Heart right ventricle (tissue), 16 donors: ENCODE results near the gene CNTNAP4. TPM values are rescaled to one million over a fixed set of nuclear protein-coding genes. Genes with fewer than 3 reads are reported as not detected.

ENCODE experiments used
- ATAC-seq, 8 donors: fragments of 200-7000 bp; cut with Tn5 transposase; one replicate each; pipeline ENCODE4 v1.9.1; 2020; ENCODE audit warnings: mild to moderate bottlenecking in 8 of 8, moderate library complexity in 8 of 8, moderate number of reproducible peaks in 1 of 8
- DNase-seq, 2 donors: peaks; one replicate each; pipeline ENCODE4 v3.0.0-alpha.2; 2020
- H3K27ac ChIP-seq, 10 donors: fragments of 200-600 bp; sonication (generic) in 2 of 10; one replicate each; pipeline versions ENCODE4 v1.5.0 to v1.8.0; 2020 to 2022; ENCODE audit warnings: mild to moderate bottlenecking in 3 of 10
- H3K27me3 ChIP-seq, 7 donors: fragments of 200-600 bp; one replicate each; pipeline ENCODE4 v1.8.0; 2021 to 2022; ENCODE audit warnings: mild to moderate bottlenecking in 2 of 7
- H3K36me3 ChIP-seq, 9 donors: fragments of 200-600 bp; sonication (generic) in 1 of 9; one replicate each; pipeline versions ENCODE4 v1.5.0 to v1.8.0; 2020 to 2022; ENCODE audit warnings: mild to moderate bottlenecking in 2 of 9
- H3K4me1 ChIP-seq, 9 donors: fragments of 200-600 bp; sonication (generic) in 1 of 9; one replicate each; pipeline versions ENCODE4 v1.5.0 to v1.8.0; 2020 to 2022; ENCODE audit warnings: mild to moderate bottlenecking in 4 of 9
- H3K4me3 ChIP-seq, 10 donors: fragments of 200-600 bp; sonication (generic) in 2 of 10; one replicate each; pipeline versions ENCODE4 v1.5.0 to v1.8.0; 2020 to 2022; ENCODE audit warnings: mild to moderate bottlenecking in 7 of 10, moderate library complexity in 2 of 10
- H3K9me3 ChIP-seq, 11 donors: fragments of 200-600 bp in 10 of 11; sonication (generic) in 2 of 11; one replicate each; pipeline versions ENCODE4 v1.5.0 to v1.8.0; 2013 to 2022; ENCODE audit warnings: mild to moderate bottlenecking in 2 of 11, control low read depth in 1 of 11, moderate library complexity in 1 of 11
- WGBS, 2 donors: extraction: QIAGEN DNeasy Blood & Tissue Kit; methylation state at CpG; one replicate each; pipeline ENCODE4 v1.1.7; 2013; ENCODE audit warnings: inconsistent platforms in 1 of 2; 5-methylcytosine and 5-hydroxymethylcytosine counted together
- intact Hi-C, 10 donors: fragments of 100-400 bp; cut with DNase I; formaldehyde crosslinking; loops; one replicate each; pipeline versions ENCODE4 v1.11.1 to v1.14.2; 2022
- polyA plus RNA-seq, 2 donors: library from polyadenylated mRNA; stranded (reverse); fragments of 200-250 nt; gene quantifications; one replicate each; pipeline ENCODE4 v1.2.3, GENCODE V29; 2013
- total RNA-seq, 10 donors: library from RNA; stranded (reverse); fragmentation: NEBNext Ultra II Directional in 3 of 10; extraction: Animal tissue kit (Norgen Biotek cat#: 25700) in 3 of 10; gene quantifications; one replicate each; pipeline versions ENCODE4 v1.2.1 to v1.2.4, GENCODE V29; 2021 to 2023
- TF ChIP-seq, protein P1 (sequence below), 9 donors: fragments of 200-600 bp; sonication (generic) in 2 of 9; IDR thresholded peaks; one replicate each; pipeline versions ENCODE4 v1.5.0 to v1.8.0; 2021 to 2022; ENCODE audit warnings: antibody characterized with exemption in 9 of 9, mild to moderate bottlenecking in 5 of 9, moderate library complexity in 1 of 9
- donor health status: Arrhythmogenic right ventricular cardiomyopathy.
- donor health status: ischemic (EF 13 %, LVEDD 7.1; RV severe dilation, severe dysfunction).
- donor health status: healthy with polysubstance abuse.
- donor health status: DM: no; HTN: yes; CAD: no.
- donor health status: DM: no; HTN: no; CAD: no.
- donor health status: ischemic (EF 25% LVEDD 6.9; RV normal size, moderate dysfunction).
- donor health status: ischemic (EF 25% LVEDD 5.7; RV mildly dilated, moderate dysfunction).
- donor health status: healthy.
- donor health status: DM: yes; HTN: yes; CAD: no.
- donor health status: Ischemic cardiomyopathy.
- donor health status: ischemic (EF 35%, LVEDD 5.7; RV mildly dilated, moderate dysfunction).
- donor health status: nonischemic (EF 11% LVEDD 7.7; RV severe dilation, severe dysfunction).
- donor health status: DM: yes; HTN: yes; CAD: no.
- donor health status: PGD.
- donor health status: ischemic (EF 29% LVEDD 5.4; RV normal size, mild dysfunction).
- donor health status: nonischemic (EF 23%, LVEDD 6.1; RV moderate dilation, normal function).

CNTNAP4 gene
- total and polyA plus RNA-seq, 12 donors = not detected

DNA sequence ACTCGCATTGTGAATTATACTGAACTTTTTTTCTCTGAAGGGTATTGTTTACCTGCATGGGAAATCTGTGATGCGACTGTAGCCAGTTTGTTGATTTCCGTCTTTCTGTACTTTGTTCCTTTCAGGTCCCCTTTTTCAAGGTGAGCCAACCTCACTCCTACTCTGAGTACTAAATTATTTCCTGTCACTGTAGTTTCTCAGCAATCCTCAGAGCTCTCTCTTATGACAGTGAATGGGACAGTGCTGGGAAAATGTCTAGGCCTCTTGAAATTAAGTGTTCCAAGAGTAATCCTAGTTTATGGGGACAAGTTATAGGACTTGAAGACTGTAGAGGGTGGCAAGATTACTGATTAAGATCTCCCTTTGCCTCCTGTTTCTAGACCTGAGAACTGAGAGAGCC lies 167.6 kb downstream of the CNTNAP4 start:
- DNase-seq (no peak), ATAC-seq (no peak)
- Histone ChIP-seq H3K4me3 (no peak overlapping the region), H3K9me3 (no peaks in the 10 kb centered on the region), H3K4me1 (no peaks in the 10 kb centered on the region), H3K27ac (no peak overlapping the region), H3K27me3 (no peaks in the 10 kb centered on the region), H3K36me3 (no peaks in the 10 kb centered on the region)
- TF ChIP-seq, protein P1, sequence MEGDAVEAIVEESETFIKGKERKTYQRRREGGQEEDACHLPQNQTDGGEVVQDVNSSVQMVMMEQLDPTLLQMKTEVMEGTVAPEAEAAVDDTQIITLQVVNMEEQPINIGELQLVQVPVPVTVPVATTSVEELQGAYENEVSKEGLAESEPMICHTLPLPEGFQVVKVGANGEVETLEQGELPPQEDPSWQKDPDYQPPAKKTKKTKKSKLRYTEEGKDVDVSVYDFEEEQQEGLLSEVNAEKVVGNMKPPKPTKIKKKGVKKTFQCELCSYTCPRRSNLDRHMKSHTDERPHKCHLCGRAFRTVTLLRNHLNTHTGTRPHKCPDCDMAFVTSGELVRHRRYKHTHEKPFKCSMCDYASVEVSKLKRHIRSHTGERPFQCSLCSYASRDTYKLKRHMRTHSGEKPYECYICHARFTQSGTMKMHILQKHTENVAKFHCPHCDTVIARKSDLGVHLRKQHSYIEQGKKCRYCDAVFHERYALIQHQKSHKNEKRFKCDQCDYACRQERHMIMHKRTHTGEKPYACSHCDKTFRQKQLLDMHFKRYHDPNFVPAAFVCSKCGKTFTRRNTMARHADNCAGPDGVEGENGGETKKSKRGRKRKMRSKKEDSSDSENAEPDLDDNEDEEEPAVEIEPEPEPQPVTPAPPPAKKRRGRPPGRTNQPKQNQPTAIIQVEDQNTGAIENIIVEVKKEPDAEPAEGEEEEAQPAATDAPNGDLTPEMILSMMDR (IDR thresholded peaks at IDR 0.05) = no peak
- intact Hi-C loops = no loop called here
- 52 to 54% methylated on average over 3 of the region's 3 CpGs for WGBS, 2 donors

DNA sequence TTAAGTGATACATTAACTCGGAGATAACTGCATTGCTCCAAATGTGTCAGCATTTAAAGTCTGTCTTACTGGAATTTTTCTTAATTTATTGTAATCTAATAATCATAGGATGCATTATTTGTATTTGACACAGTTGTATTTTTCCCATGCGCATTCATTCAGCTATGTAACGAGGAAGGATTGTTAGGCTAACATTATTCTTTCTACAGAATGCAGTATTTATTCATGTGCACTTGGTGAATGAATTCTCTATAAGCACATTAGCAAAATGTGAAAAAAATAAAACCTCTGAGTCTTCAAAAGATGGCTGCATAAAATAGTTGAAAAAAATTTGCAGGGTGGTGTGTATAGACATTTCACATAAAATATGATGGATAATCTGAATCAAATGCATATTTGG lies 168.6 kb downstream of the CNTNAP4 start:
- 85 to 87% methylated on average over 3 of the region's 3 CpGs for WGBS, 2 donors
- ATAC-seq (no peak), DNase-seq (no peak)
- Histone ChIP-seq H3K27me3 (no peaks in the 10 kb centered on the region), H3K27ac (no peak overlapping the region), H3K9me3 (no peaks in the 10 kb centered on the region), H3K4me1 (no peaks in the 10 kb centered on the region), H3K36me3 (no peaks in the 10 kb centered on the region), H3K4me3 (no peak overlapping the region)
- intact Hi-C loops = no loop called here
- TF ChIP-seq, protein P1 (IDR thresholded peaks at IDR 0.05) = no peak

DNA sequence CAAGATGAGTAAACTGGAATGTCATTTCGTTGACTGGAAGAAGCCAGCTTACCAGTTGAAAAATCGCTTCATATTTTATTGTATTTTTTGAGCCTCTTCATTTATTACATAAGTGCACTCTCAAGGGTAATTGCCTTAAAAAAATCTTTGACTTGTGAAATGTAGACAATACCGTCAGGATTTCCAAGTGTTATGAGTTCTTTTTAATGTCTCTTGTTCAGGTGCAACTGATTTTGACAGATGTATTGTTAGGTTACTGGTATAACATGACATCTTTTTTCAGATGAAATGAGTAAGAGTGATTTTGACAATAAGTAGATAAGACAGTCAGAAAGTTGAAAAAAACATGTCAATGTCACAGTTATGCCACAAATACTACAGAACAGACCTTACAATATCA lies 169.1 kb downstream of the CNTNAP4 start:
- Histone ChIP-seq H3K27me3 (no peaks in the 10 kb centered on the region), H3K4me1 (no peaks in the 10 kb centered on the region), H3K9me3 (no peaks in the 10 kb centered on the region), H3K36me3 (no peaks in the 10 kb centered on the region), H3K27ac (no peak overlapping the region), H3K4me3 (no peak overlapping the region)
- ATAC-seq (no peak), DNase-seq (no peak)
- TF ChIP-seq, protein P1 (IDR thresholded peaks at IDR 0.05) = no peak
- intact Hi-C loops = no loop called here
- 47 to 61% methylated on average over 3 of the region's 3 CpGs for WGBS, 2 donors

DNA sequence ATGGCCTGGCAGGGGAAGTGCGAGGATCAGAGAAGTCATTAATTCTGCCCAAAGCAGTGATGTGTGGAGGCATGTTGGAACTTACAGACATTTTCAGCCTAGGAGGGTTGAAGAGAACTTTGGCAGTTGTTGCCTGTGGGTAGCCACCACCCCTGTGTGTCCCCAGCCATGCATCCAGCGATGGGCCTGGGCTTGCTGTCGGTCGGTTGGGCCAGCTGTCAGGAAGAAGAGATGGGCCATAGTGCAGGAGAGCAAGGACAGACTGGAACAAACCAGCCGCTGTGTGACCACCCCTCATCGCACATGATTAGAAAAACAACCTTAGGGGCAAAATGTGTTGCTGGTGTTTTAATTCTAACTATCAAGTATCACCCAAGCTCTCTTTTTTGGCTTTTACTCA lies 173.7 kb downstream of the CNTNAP4 start:
- intact Hi-C loops = no loop called here
- Histone ChIP-seq H3K9me3 (peaks cover 0 to 3% (median 0%) of the 10 kb centered on the region in 11 donors), H3K36me3 (no peaks in the 10 kb centered on the region), H3K4me1 (no peaks in the 10 kb centered on the region), H3K4me3 (no peak overlapping the region), H3K27ac (no peak overlapping the region), H3K27me3 (no peaks in the 10 kb centered on the region)
- TF ChIP-seq, protein P1 (IDR thresholded peaks at IDR 0.05) = no peak
- 85 to 92% methylated on average over 6 of the region's 6 CpGs for WGBS, 2 donors
- ATAC-seq (no peak), DNase-seq (no peak)

DNA sequence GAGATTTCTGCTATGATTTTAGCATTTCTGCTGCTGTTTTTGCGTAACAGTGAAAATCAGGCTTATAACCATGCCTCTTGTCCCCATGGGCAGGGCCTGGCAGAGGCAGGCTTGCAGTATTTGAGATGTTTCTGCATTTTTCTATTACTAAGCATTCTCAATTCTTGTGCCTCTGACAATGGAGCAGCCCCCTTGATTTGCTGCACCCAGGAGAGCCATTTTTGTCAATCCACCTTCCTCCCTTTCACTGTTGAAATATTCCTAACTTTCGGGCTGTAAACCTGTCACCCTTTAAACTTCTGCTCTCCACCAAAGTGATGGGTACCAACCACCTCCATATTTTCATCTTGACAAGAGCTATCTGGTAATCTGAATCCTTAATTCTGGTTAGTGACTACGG lies 178.1 kb downstream of the CNTNAP4 start:
- intact Hi-C loops = no loop called here
- Histone ChIP-seq H3K4me3 (no peak overlapping the region), H3K36me3 (no peaks in the 10 kb centered on the region), H3K27me3 (no peaks in the 10 kb centered on the region), H3K4me1 (no peaks in the 10 kb centered on the region), H3K27ac (no peak overlapping the region), H3K9me3 (peaks cover 0 to 3% (median 0%) of the 10 kb centered on the region in 11 donors)
- ATAC-seq (no peak), DNase-seq (no peak)
- WGBS, 2 donors = 84 to 88% methylated on average over 3 of the region's 3 CpGs
- TF ChIP-seq, protein P1 (IDR thresholded peaks at IDR 0.05) = no peak
